ENCODE data around the gene TRIM2.

Gene TRIM2

GRCh38 chr4:153372967-153373562 lies 168.8 kb downstream of the TRIM2 start:
- no peak for DNase-seq (ENCODE audit: low read depth in 2 of 2)

- no peak for DNase-seq (ENCODE audit: low read depth in 2 of 2)
Observed at GRCh38 chr4:153374442-153374841, 170.2 kb downstream of the TRIM2 start.

GRCh38 chr4:153375303-153375702 lies 171.1 kb downstream of the TRIM2 start:
- no peak for DNase-seq (ENCODE audit: low read depth in 2 of 2)

GRCh38 chr4:153383131-153383530 lies 178.9 kb downstream of the TRIM2 start:
- DNase-seq (ENCODE audit: low read depth in 2 of 2): no peak

- DNase-seq (ENCODE audit: low read depth in 2 of 2): no peak
Observed at GRCh38 chr4:153384160-153384559, 179.9 kb downstream of the TRIM2 start.

GRCh38 chr4:153385784-153386183 lies 181.5 kb downstream of the TRIM2 start:
- DNase-seq (ENCODE audit: low read depth in 2 of 2): no peak

- DNase-seq (ENCODE audit: low read depth in 2 of 2): no peak
Observed at GRCh38 chr4:153387981-153388380, 183.7 kb downstream of the TRIM2 start.
